Measurements from ENCODE around the gene OSBPL3. TPM values are rescaled to one million over a fixed set of nuclear protein-coding genes. Genes with fewer than 3 reads are reported as not detected.

The OSBPL3 gene
- total RNA-seq, 1 experiment from 2014 or later: 8.6 TPM

DNA sequence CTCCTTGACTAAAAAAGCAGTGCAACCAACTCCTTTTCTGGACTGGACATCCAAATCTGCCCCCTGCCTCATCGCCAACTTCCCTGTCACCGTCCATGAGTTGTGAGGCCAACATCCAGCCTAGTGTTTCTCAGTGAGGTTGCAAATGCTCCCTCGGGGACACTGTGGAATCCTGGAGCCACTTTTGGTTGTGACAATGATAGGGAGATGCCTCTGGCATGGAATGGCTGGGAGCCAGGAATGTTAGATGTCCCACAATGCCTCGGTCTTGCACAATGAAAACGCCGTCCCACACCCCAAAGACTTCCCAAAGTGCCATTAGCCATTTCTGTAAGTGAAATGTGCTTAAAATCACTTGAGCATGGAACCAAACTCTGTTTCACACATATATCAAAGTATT is 105.2 kb downstream of the OSBPL3 start:
- no peak overlapping the region for H2BK12ac ChIP-seq (ENCODE audit: insufficient read length, low read depth, low read length)
- H3K9me3 Mint-ChIP-seq: no peaks in the 10 kb centered on the region

More for the DNA sequence above, 105.2 kb downstream of the OSBPL3 start:
- H3K4me2 ChIP-seq (ENCODE audit: insufficient read depth, insufficient read length, low read length): no peak overlapping the region
- H2BK20ac ChIP-seq (ENCODE audit: low read depth, low read length, poor library complexity, severe bottlenecking): no peak overlapping the region
- WGBS (ENCODE audit: extremely low coverage, insufficient read length, low lambda C conversion rate): no CpG with 5 or more reads among the region's 6 CpGs
- no peak overlapping the region for H2BK120ac ChIP-seq (ENCODE audit: low read depth, low read length, poor library complexity, severe bottlenecking)
- H2AK5ac ChIP-seq (ENCODE audit: insufficient read length, low read length): no peak overlapping the region
- H3K14ac ChIP-seq (ENCODE audit: insufficient read depth, low read length): no peak overlapping the region
- H3K27ac Mint-ChIP-seq: peak overlapping the region in 1 of 3 experiments; percentile 28; a peak in 1 of 7 replicates
- no peak overlapping the region for H3K23ac ChIP-seq (ENCODE audit: insufficient read length, low read depth, low read length)
- no peak overlapping the region for H3T11ph ChIP-seq (ENCODE audit: low read length)
- peaks cover 19% of the 10 kb centered on the region for H3K4me1 ChIP-seq (ENCODE audit: insufficient read depth, low read length)
- H3K4ac ChIP-seq (ENCODE audit: low read depth, low read length): no peak overlapping the region
- no peaks in the 10 kb centered on the region; a peak in 1 of 7 replicates for H3K36me3 Mint-ChIP-seq (ENCODE audit: insufficient read depth in 1 of 3, low read depth in 3 of 3)
- H2BK5ac ChIP-seq (ENCODE audit: insufficient read length, low read length): no peak overlapping the region
- no peak overlapping the region for H4K8ac ChIP-seq (replicated peaks; ENCODE audit: insufficient read length, low read depth, low read length)
- H3K4me1 Mint-ChIP-seq: peaks cover 39 to 41% of the 10 kb centered on the region in 2 experiments
- no peak overlapping the region for H2BK15ac ChIP-seq (ENCODE audit: low read depth, low read length)
- H3K27ac ChIP-seq (ENCODE audit: insufficient read length, low read depth, low read length): no peak overlapping the region
- H3K9me3 ChIP-seq (ENCODE audit: control insufficient read depth, low read depth, low read length): no peaks in the 10 kb centered on the region
- no peak overlapping the region for H3K56ac ChIP-seq (ENCODE audit: insufficient read length, low read depth, low read length)
- H3K79me1 ChIP-seq (ENCODE audit: insufficient read depth, low read depth, low read length, poor library complexity, severe bottlenecking): no peaks in the 10 kb centered on the region
- no peak overlapping the region for H4K91ac ChIP-seq (ENCODE audit: insufficient read length, low read depth, low read length)
- no peaks in the 10 kb centered on the region for H3K27me3 ChIP-seq (ENCODE audit: insufficient read depth, low read length)
- TF ChIP-seq, protein P1, sequence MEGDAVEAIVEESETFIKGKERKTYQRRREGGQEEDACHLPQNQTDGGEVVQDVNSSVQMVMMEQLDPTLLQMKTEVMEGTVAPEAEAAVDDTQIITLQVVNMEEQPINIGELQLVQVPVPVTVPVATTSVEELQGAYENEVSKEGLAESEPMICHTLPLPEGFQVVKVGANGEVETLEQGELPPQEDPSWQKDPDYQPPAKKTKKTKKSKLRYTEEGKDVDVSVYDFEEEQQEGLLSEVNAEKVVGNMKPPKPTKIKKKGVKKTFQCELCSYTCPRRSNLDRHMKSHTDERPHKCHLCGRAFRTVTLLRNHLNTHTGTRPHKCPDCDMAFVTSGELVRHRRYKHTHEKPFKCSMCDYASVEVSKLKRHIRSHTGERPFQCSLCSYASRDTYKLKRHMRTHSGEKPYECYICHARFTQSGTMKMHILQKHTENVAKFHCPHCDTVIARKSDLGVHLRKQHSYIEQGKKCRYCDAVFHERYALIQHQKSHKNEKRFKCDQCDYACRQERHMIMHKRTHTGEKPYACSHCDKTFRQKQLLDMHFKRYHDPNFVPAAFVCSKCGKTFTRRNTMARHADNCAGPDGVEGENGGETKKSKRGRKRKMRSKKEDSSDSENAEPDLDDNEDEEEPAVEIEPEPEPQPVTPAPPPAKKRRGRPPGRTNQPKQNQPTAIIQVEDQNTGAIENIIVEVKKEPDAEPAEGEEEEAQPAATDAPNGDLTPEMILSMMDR (conservative IDR thresholded peaks at IDR 0.05): no peak
- DNase-seq: no peak
- no peak overlapping the region for H4K5ac ChIP-seq (ENCODE audit: insufficient read length, low read depth, low read length)
- no peak overlapping the region for H3K4me3 Mint-ChIP-seq
- no peaks in the 10 kb centered on the region for H4K20me1 ChIP-seq (ENCODE audit: control insufficient read depth, insufficient read depth, insufficient read length)
- H2AFZ ChIP-seq (ENCODE audit: low read length): no peak overlapping the region
- no peak overlapping the region for H3K9ac ChIP-seq (ENCODE audit: extremely low read depth, insufficient read length, low read length)
- no peaks in the 10 kb centered on the region for H3K23me2 ChIP-seq (ENCODE audit: insufficient read length, low read depth, low read length, poor library complexity, severe bottlenecking)
- H3K79me2 ChIP-seq (ENCODE audit: insufficient read depth, low read length): no peaks in the 10 kb centered on the region
- H3K18ac ChIP-seq (ENCODE audit: insufficient read length, low read depth, low read length): no peak overlapping the region
- H3K27me3 Mint-ChIP-seq (ENCODE audit: low read depth): no peaks in the 10 kb centered on the region

Measured in H9 (cell line).